HG03139 (cell line): Measurements from ENCODE around the gene CCNL1.
"Not testable (repeated sequence)": the region's sequence is repeated elsewhere in the genome, so short reads cannot be mapped to it uniquely, and the experiment has no call there.

ENCODE experiments used
- ATAC-seq: cut with Tn5 transposase; IDR thresholded peaks from one replicate; pipeline ENCODE4 v1.9.1; 2021; ENCODE audit not compliant: unreplicated experiment

The CCNL1 gene

DNA sequence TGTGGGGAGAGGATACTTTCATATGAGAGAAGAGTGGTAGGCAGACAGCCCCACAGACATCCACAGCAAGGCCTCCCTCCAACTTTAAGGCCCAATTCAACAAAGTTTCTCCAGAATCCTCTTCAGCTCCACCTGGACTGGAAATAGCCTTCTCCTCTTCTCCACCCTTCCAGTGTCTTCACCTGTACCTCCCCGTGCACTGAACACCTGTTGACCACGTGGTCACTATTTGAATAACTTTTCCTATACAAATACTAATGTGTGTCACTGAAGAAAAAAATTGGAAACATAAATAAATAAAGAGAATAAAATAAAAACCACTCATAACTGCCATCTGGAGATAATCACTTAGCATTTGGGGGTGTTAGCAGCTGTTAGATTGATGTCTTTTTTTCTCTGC, 52.9 kb downstream of the CCNL1 start:
- no peak for ATAC-seq

DNA sequence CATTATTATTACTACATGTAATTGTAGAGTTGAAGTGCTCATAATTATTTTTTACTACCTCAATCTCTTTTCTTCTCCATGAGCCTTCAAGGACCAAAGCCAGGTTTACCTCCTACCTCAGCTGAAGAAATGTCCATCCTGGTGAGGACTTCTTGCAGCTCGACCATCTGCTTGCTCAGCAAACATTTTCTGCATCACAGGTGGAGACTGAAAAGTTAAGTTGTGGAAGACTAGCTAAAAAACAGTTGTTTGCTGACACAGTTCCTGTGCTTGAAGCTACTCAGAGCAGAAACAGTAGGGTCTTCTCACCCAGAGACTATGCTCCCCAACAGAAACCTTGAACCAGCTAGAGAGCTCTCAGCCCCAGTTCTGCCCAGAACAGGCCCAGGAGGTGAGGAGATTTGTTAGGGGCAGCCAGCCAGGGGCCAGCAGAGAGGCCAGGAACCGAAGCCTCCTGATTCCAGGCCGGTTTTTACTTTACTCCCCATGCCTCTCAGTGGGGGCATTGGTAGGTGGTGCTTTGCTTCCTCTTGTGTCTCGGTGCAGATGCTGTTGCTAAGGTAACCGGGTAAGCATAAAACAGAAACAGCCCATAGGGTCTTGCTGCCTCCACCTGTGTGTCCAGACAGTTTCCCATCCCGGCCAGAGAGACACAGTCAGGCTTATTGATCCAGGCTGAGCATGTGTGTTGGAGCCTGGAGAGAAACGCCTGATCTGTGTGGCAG, 54.9 kb downstream of the CCNL1 start:
- peak; percentile 56 for ATAC-seq

DNA sequence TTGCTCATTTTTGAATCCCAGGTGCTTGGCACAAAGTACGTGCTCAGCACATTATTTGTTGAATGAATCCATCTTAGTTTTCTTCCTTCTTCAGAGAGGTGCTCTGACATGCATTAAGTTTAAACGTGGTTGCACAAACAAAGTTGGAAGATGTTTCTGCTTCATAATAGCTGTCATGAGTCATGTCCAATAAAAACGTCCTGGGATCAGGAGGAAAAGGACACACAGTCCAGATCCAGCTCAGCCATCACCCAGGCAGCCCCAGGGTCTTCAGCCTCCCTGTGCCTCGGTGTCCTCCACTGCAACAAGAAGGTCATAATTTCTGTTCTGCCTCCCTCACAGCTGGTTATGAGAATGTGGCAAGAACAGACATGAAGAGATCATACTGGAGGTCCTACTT, 55.4 kb downstream of the CCNL1 start:
- ATAC-seq, result no peak

DNA sequence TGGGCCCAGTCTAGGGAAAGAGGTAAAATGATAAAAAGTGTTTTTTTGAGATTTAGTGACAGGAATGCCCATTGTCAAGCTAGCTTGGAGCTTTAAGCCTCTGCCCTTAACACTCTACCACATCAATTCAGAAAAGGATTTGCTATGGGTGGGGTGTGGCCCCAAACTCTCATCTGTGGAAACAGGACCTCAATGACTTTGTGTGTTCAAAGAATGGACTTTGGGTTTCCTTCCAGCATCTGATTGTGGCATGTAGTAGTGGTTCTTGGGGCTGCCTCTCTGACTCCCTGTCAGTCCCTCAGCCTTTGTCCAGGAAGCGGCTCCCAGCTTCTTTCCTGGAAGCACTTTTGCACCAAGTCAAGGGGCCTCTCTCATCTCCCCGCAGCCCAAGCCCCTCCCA, 56.1 kb downstream of the CCNL1 start:
- ATAC-seq, result no peak

DNA sequence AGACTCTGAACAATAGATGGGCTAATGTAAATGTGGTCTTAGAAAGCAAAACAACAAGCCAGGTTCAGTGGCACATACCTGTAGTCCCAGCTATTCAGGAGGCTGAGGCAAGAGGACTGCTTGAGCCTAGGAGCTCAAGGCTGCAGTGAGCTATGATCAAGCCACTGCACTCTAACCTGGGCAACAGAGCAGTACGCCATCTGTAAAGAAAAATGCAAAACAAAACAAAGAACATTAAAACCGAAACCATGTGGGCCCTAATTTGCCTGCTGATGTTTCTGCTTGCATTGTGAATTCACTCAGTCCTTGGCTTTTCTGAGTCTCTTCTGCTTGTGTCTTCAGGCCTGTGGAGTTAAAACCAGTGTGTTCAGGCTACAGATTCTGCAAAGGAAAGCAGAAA, 56.7 kb downstream of the CCNL1 start:
- ATAC-seq, result peak; percentile 87

DNA sequence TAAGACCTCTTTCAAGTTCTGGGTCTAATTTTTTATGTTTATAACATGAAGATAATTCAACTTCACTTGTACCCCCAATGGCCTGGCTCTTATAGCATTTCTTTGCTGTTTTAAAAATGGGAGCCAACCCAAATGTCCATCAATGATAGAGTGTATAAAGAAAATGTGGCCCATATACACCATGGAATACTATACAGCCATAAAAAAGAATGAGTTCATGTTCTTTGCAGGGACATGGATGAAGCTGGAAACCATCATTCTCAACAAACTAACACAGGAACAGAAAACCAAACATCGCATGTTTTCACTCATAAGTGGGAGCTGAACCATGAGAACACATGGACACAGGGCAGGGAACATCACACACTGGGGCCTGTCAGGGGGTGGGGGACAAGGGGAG, 57.4 kb downstream of the CCNL1 start:
- ATAC-seq, result not testable (repeated sequence)

DNA sequence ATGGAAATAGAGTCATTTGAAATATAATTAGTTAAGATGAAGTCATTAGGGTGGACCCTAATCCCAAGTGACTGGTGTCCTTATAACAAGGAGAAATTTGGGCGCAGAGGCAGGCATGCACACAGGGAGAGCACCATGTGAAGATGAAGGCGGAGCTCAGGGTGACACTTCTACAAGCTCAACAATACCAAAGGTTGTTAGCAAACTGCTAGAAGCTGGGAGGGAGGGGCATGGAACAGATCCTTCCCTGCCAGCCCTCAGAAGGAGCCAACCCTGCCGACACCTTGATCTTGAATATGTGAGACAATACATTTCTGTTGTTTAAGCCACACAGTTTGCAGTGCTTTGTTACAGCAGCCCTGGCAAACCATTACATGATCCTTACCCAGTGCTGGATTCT, 57.8 kb downstream of the CCNL1 start:
- no peak for ATAC-seq

DNA sequence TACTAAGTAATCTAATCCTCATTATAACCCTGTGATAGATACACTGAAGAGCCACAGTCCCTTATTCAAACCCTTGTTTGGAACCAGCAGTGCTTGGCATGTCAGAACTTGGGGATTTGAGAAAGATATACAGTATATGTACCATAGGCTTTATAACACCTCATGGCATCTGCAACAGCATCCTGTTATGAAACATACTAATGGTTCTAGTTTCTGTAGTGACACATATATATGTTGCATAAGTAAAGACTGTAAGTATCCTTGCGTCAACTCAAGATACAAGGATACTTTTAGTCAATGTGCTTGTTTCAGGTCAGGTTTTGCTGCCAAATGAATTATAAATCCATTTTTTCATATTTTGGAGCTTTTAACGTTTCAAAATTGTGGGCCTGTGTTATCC, 58.5 kb downstream of the CCNL1 start:
- no peak for ATAC-seq

DNA sequence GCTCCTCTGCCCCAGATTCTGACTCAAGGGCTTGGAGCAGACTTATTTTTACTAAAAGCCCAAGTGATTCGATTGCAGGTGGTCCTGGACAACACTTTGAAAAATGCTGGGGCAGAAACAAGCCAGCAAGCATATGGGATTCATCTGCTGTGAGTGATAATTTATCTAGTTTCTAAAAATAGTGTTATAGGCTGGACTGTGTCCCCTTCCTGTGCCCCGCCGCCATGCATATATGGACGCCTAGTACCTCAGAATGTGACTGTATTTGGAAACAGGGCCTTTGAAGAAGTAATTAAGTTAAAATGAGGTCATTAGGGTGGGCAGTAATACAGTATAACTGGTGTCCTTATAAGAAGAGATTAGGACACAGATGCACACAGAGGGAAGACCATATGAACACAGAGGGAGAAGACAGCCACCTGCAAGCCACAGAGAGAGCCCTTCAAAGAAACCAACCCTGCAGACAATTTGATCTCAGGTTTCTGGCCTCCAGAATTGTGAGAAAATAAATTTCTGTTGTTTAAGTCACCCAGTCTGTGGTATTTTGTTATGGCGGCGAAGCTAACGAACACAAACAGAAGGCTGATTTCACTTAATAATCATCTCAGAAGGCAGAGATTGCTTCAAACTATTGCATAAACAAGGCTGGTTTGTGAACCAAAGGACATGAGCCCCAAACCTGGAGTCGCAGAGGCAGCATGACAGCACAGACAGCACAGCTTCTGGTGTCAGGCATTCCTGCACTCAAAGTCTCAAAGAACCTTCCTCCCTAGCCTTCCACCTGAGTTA, 59.1 kb downstream of the CCNL1 start:
- no peak for ATAC-seq

DNA sequence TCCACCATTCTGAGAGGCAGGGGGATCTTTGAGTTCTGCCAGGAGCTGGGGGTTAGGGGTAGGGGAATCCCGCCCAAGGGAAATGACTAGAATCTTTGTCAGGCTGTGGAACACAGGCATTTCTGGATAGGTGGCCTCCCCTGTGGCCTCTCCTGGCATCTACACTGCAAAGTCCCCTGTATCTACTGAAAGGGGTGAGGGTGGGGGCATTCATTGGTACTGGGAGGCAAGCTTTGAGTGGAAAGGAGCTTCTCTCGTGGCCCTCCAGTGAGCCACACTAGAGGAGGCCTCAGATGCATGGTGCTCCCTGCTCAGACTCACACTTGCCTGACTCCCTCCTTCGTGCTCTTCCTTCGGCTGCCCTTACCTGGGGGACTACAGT, 59.9 kb downstream of the CCNL1 start:
- no peak for ATAC-seq

DNA sequence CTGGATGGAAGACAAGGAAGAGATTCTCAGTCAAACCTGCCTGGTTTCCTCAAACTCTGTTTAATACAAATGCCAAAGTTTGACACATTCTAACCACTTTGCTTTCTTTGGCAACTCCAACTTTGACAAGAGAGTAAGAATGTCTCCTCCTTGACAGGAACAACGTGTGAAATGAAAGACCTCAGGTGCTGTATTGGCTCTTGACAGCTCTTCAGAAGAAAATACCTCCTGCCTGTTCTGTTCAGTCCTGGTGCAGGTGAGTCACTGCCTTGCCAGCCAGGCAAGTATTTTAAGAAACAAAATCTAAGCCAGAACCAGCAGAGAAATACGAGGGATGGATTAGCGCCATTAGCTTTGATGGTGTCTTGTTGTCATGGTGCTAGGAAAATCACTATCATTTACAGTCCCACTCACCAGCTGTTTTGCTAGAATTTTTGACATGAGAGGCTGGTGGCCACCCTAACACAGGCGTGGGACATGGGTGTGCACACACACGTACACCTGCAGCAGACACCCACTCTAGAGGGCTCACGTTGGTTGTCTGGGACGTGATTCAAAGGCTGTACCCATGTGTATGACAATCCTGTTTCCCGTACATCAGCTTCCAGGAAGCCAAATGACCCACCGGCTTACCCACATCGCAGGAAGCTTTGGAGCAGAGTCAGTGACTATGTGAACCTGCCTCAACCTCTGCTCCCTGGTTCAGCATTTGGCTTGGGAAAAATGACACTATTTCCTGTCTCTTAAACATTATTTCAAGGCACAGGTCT, 60.4 kb downstream of the CCNL1 start:
- no peak for ATAC-seq

DNA sequence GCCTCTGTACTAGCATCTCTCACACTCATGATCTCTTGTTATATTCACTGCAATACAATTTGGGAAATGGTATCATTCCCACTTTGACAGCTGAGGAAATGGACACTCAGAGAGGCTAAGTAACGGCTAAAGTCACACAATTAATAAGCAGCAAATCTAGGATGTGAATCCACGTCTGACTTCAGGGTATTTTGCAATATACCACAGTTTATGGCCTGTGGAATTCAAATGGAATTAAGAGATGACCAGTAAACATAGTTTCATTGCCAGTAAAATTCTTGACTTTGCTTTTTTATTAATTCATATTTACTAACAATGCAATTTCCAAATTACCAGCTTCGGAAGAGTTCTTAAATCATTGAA, 61.1 kb downstream of the CCNL1 start:
- ATAC-seq, result no peak

DNA sequence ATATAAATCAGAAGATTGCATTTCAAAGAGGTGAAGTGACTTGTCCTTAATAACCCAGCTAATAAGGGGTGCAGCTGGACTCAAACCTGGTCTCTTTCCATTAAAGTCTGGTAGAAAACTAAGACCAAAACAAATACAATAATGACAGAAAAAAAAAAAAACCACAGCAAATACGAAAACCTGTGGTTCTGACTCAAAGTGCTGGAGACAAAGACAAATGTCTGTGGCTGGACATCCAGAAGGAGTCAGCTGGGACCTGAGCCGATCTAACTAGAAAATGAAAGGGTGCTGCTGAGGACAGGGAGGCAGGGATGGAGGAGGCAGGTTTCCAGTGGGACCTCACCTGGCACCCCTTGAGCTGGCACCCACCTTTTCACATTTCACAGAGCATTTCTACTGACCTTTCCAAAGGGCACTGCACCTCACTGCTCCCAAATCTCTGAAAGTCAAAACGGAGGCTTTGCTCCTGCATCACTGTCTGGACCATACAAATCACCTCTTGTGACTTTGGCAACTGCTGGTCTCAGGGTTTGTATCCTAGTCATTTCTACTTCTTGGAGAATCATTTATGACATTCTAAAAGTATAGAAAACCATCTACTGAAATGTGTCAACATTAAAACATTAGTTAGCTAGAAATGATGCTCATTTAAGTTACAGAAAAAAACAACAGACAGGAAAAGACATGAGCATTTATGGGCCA, 61.7 kb downstream of the CCNL1 start:
- no peak for ATAC-seq
